Psoas muscle (tissue), 8 donors: Measurements from ENCODE around the gene KAT2A. TPM values are rescaled to one million over a fixed set of nuclear protein-coding genes. Genes with fewer than 3 reads are reported as not detected.

ENCODE experiments used
- ATAC-seq, 4 donors: fragments of 200-7000 bp; cut with Tn5 transposase; one replicate each; pipeline ENCODE4 v1.9.1; 2020; ENCODE audit warnings: moderate library complexity in 3 of 4, mild to moderate bottlenecking in 2 of 4
- DNase-seq, 2 donors: peaks; one replicate each; pipeline ENCODE4 v3.0.0-alpha.2; 2020
- H3K27ac ChIP-seq: fragments of 200-600 bp; one replicate; pipeline ENCODE4 v1.8.0; 2022
- H3K27me3 ChIP-seq, 3 donors: fragments of 200-600 bp in 1 of 3; one replicate each; pipeline versions ENCODE4 v1.6.1 to v1.8.0; 2013 to 2022; ENCODE audit warnings: low read length in 2 of 3, mild to moderate bottlenecking in 2 of 3, moderate library complexity in 1 of 3; ENCODE audit not compliant: insufficient read depth in 3 of 3
- H3K36me3 ChIP-seq, 2 donors: fragments of 200-600 bp in 1 of 2; one replicate each; pipeline versions ENCODE4 v1.6.1 to v1.8.0; 2013 to 2022; ENCODE audit warnings: low read depth in 1 of 2, mild to moderate bottlenecking in 1 of 2, moderate library complexity in 1 of 2; ENCODE audit not compliant: insufficient read depth in 1 of 2
- H3K4me1 ChIP-seq: fragments of 200-600 bp; one replicate; pipeline ENCODE4 v1.8.0; 2022
- H3K4me3 ChIP-seq: fragments of 200-600 bp; one replicate; pipeline ENCODE4 v1.8.0; 2022; ENCODE audit warnings: mild to moderate bottlenecking
- H3K9me3 ChIP-seq: fragments of 200-600 bp; one replicate; pipeline ENCODE4 v1.8.0; 2022
- WGBS, 3 donors: extraction: QIAGEN DNeasy Blood & Tissue Kit; methylation state at CpG; one replicate each; pipeline versions ENCODE4 v1.1.6 to v1.1.7; 2013; 5-methylcytosine and 5-hydroxymethylcytosine counted together
- intact Hi-C, 2 donors: fragments of 100-400 bp; cut with DNase I; formaldehyde crosslinking; loops; one replicate each; pipeline versions ENCODE4 v1.11.0 to v1.14.2; 2022
- polyA plus RNA-seq, 3 donors: library from polyadenylated mRNA; stranded (reverse); fragments of 200-250 nt; gene quantifications; one replicate each; pipeline ENCODE4 v1.2.3, GENCODE V29; 2013
- total RNA-seq, 4 donors: library from RNA; stranded (reverse); fragmentation: NEBNext Ultra II Directional in 2 of 4; extraction: Animal tissue kit (Norgen Biotek cat#: 25700) in 2 of 4; gene quantifications; one replicate each; pipeline versions ENCODE4 v1.2.1 to v1.2.4, GENCODE V29; 2021 to 2023
- TF ChIP-seq, protein P1 (sequence below): fragments of 200-600 bp; IDR thresholded peaks from one replicate; pipeline ENCODE4 v1.8.0; 2022; ENCODE audit warnings: antibody characterized with exemption
- donor health status: healthy with polysubstance abuse.
- donor health status: DM: no; HTN: no; CAD: no; lungs with moderate emphysema.
- donor health status: Bipolar disorder and iron deficiency.
- donor health status: healthy.
- donor health status: DM: yes; HTN: yes; CAD: no.
- donor health status: DM: no; HTN: no; CAD: no.
- donor health status: DM: no; HTN: no; CAD: no.
- donor health status: DM: yes; HTN: yes; CAD: no.

KAT2A gene
- total and polyA plus RNA-seq, 7 donors: 12.3 to 35.3 (median 20.9) TPM

DNA sequence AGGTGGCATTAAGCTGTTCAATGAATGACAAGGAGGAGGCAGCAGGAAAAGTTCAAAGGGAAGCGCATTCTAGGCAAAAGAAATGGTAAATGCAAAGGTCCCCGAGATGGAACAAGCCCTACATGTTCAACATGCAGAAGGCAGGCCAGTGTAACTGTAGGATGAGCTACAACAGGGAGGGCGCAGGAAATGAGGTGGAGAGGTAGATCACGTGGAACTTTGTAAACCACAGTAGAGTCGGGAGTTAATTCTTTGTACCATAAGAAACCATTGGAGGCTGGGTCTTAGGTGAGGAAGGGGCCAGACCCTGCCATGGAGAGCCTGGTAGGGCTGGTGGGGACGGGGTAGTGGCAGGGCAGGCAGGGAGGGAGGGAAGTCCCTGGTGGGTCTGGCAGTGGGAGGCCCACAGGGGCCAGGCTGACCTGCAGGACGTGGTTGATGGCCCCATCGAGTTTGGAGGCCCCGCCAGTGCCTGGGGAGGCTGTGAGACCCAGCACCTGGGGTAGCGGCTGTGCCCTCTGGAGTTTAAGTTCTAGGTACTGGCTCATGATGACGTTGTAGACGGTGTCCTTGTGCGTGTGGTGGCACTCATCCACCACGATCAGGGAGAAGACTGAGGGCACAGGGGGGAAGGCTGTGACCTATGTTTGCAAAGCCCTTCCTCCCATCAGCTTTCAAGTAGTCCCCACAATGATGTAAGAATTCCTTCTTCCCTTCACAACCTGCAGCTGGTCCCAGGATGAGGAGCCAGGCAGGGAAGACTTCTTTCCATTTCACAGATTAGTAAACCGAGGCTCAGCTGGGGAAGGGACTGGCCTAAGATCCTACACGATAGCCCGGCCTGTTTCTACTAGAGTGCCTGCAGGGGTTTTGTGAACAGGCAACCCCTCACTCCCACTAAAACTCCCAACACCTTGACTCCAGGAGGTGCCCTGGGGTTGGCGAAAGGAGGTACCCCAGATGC lies 10.6 kb downstream of the KAT2A start:
- DNase-seq (no peak), ATAC-seq (no peak)
- intact Hi-C loops: loop anchor here in 1 of 2 donors (10.0 kb wide), 1 partner anchor 294 kb away; no protein-coding TSS in a partner anchor
- TF ChIP-seq, protein P1, sequence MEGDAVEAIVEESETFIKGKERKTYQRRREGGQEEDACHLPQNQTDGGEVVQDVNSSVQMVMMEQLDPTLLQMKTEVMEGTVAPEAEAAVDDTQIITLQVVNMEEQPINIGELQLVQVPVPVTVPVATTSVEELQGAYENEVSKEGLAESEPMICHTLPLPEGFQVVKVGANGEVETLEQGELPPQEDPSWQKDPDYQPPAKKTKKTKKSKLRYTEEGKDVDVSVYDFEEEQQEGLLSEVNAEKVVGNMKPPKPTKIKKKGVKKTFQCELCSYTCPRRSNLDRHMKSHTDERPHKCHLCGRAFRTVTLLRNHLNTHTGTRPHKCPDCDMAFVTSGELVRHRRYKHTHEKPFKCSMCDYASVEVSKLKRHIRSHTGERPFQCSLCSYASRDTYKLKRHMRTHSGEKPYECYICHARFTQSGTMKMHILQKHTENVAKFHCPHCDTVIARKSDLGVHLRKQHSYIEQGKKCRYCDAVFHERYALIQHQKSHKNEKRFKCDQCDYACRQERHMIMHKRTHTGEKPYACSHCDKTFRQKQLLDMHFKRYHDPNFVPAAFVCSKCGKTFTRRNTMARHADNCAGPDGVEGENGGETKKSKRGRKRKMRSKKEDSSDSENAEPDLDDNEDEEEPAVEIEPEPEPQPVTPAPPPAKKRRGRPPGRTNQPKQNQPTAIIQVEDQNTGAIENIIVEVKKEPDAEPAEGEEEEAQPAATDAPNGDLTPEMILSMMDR: no peak
- H3K27me3 ChIP-seq: no peaks in the 10 kb centered on the region
- H3K4me3 ChIP-seq: no peak overlapping the region
- H3K9me3 ChIP-seq: no peaks in the 10 kb centered on the region
- peaks cover 21% of the 10 kb centered on the region for H3K4me1 ChIP-seq
- H3K27ac ChIP-seq: peak overlapping the region; percentile 85
- WGBS, 3 donors: 91 to 92% (median 91%) methylated on average over 16 to 18 of the region's 18 CpGs
- H3K36me3 ChIP-seq: peaks cover 0 to 29% of the 10 kb centered on the region in 2 donors

DNA sequence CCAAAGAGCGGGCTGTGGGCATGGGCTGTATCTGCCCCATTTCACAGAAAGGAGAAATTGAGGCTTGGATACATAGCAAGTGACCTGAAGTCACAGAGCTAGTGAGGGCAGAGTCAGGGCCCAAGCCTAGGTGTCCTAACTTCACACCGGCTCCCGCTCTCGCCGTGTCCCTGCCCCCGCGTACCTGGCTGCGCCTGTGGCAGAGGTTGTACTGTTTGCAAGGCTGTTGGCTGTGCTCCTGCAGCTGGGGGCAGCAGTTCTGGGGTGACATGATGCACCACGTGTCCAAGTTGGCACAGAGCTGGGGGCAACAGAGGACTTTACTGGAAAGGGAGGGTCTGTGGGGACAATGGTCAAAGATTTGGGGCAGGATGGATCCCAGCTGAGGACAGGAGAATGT lies 12.1 kb downstream of the KAT2A start:
- ATAC-seq (no peak), DNase-seq (no peak)
- intact Hi-C loops: no loop called here
- Histone ChIP-seq H3K27ac (no peak overlapping the region), H3K4me1 (peaks cover 21% of the 10 kb centered on the region), H3K27me3 (no peaks in the 10 kb centered on the region), H3K36me3 (peaks cover 0 to 23% of the 10 kb centered on the region in 2 donors), H3K4me3 (no peak overlapping the region), H3K9me3 (no peaks in the 10 kb centered on the region)
- TF ChIP-seq, protein P1: no peak
- 88 to 93% (median 91%) methylated on average over 9 of the region's 9 CpGs for WGBS, 3 donors

DNA sequence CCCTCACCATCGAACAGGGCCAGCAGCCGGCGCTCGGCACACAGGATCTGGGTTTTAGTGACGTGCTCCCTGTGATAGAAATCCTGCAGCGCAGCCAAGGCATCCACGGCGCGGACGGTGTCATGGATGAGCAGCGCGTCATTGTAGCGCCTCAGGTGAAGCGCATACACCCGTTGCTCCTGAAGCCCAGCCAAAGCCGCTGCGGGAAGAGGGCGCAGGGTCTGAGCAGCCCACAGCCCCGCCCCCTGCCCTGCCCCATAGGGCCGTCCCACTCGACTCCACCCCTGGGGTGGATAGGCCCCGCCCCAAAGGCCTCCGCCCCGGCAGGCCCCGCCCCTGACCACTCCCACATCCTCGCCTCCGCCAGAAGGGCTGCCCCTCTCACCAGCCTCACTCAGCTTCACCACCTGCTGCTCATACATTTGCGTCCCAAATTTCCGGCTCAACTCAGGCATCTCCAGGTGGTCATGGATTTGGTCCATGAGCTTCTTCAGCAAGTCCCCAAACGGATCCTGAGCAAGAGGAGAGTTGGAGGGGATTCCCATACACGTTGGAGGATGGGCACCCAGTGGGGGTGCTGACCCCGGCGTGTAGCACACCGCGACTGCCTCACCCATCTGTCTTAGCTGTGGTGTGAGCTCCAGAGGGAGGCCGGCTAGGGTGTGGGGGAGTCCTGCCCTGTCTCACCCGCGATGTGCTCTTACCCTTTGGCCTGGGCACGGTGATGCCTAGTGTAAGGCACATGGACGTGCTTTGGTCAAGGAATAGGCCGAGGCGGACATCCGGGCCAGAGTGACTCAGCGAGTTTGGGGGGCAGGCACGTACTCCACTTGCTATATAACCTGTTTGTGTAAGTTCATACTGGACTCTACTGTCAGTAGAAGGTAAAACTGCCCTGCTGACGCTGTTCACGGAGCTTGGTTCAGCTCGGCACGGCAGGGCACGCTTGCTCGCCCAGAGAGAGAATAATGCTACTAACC lies 13.3 kb downstream of the KAT2A start:
- ATAC-seq (peak; percentile 68 to 90 (median 82)), DNase-seq (peak; percentile 78 to 83)
- intact Hi-C loops: no loop called here
- H3K27me3 ChIP-seq: no peaks in the 10 kb centered on the region
- peaks cover 17% of the 10 kb centered on the region for H3K4me1 ChIP-seq
- TF ChIP-seq, protein P1: no peak
- no peak overlapping the region for H3K27ac ChIP-seq
- peak overlapping the region; percentile 39 for H3K4me3 ChIP-seq
- WGBS, 3 donors: 55 to 63% (median 55%) methylated on average over 44 to 51 of the region's 51 CpGs
- H3K36me3 ChIP-seq: peaks cover 0 to 15% of the 10 kb centered on the region in 2 donors
- no peaks in the 10 kb centered on the region for H3K9me3 ChIP-seq

DNA sequence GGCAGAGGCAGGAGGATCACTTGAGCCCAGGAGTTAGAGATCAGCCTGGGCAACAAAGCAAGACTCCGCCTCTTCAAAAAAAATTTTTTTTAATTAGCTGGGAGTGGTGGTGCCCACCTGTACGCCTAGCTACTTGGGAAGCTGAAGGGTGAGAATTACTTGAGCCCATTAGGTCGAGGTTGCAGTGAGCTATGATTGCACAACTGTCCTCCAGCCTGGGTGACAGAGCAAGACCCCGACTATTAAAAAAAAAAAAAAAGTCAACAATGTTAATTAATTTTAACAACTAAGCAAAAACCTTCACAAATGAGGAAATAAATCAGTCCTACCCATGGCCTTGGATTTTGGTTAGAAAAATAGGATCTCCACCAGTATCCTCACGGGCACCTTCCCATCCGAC lies 14.0 kb downstream of the KAT2A start:
- DNase-seq (no peak), ATAC-seq (no peak)
- WGBS, 3 donors: 76 to 81% (median 80%) methylated on average over 6 of the region's 6 CpGs
- intact Hi-C loops: no loop called here
- Histone ChIP-seq H3K9me3 (no peaks in the 10 kb centered on the region), H3K27ac (no peak overlapping the region), H3K4me3 (peak overlapping the region; percentile 39), H3K27me3 (no peaks in the 10 kb centered on the region), H3K36me3 (peaks cover 0 to 15% of the 10 kb centered on the region in 2 donors), H3K4me1 (peaks cover 17% of the 10 kb centered on the region)
- TF ChIP-seq, protein P1: no peak
